ENCODE measurements around the gene FERMT1.

GRCh38 chr20:6048391-6048790 lies 74.4 kb downstream of the FERMT1 start:
- TF ChIP-seq MAX (IDR thresholded peaks at IDR 0.05) (no peak), KDM5A (IDR thresholded peaks at IDR 0.05; ENCODE audit: borderline replicate concordance, low read length) (no peak), ZNF280D (CRISPR knock-in tag; IDR thresholded peaks at IDR 0.05) (no peak), POLR2A (IDR thresholded peaks at IDR 0.05; ENCODE audit: insufficient read depth in 1 of 2, low read depth in 2 of 2, low read length in 2 of 2) (no peak), SNRNP70 (IDR thresholded peaks at IDR 0.05; ENCODE audit: low read depth, low read length) (no peak), REST (IDR thresholded peaks at IDR 0.05; ENCODE audit: borderline replicate concordance in 1 of 2, low read depth in 1 of 2, low read length in 2 of 2) (no peak), USF2 (IDR thresholded peaks at IDR 0.05; ENCODE audit: low read depth, low read length) (no peak), USF2 (CRISPR knock-in tag; IDR thresholded peaks at IDR 0.05; ENCODE audit: borderline replicate concordance) (no peak), ZFP36L1 (CRISPR knock-in tag; IDR thresholded peaks at IDR 0.05) (no peak), E2F5 (CRISPR knock-in tag; conservative IDR thresholded peaks at IDR 0.05) (no peak), IRF9 (CRISPR knock-in tag; IDR thresholded peaks at IDR 0.05; ENCODE audit: borderline replicate concordance) (no peak), ZNF747 (CRISPR knock-in tag; IDR thresholded peaks at IDR 0.05; ENCODE audit: borderline replicate concordance) (no peak)
